Loucy (cell line): ENCODE results near the gene ACSF3.

ENCODE experiments used
- CTCF ChIP-seq: fragments of 200-600 bp; sonication (generic); conservative IDR thresholded peaks from 2 replicates; pipeline ENCODE4 v1.5.1; 2014; ENCODE audit warnings: mild to moderate bottlenecking, antibody characterized with exemption, low read length
- EZH2phosphoT487 ChIP-seq: fragments of 200-600 bp; IDR thresholded peaks from 2 replicates; pipeline ENCODE4 v1.6.1; 2018; ENCODE audit warnings: antibody characterized with exemption, mild to moderate bottlenecking, moderate library complexity, borderline replicate concordance

- TF ChIP-seq CTCF: no peak; the same call in 1 of the 2 replicates
- TF ChIP-seq EZH2phosphoT487: no peak
Measured at GRCh38 chr16:89132194-89133005, 38.7 kb downstream of the ACSF3 start.
